Hepatocyte (in vitro differentiated cells): ENCODE measurements around the gene POLR3H. TPM values are rescaled to one million over a fixed set of nuclear protein-coding genes. Genes with fewer than 3 reads are reported as not detected.
A peak's percentile ranks its signal among the peaks of the same experiment; 100 is the strongest.

ENCODE experiments used
- DNase-seq: peaks from one replicate; pipeline ENCODE4 v3.0.0-alpha.2; 2016; ENCODE audit warnings: low spot score
- H2AFZ ChIP-seq: fragments of 200-600 bp; sonication (generic); 2 replicates; pipeline ENCODE4 v1.6.0; 2016; ENCODE audit warnings: antibody characterized with exemption, mild to moderate bottlenecking
- H3K27ac ChIP-seq: fragments of 200-600 bp; sonication (generic); 2 replicates; pipeline ENCODE4 v1.5.1; 2016; ENCODE audit warnings: mild to moderate bottlenecking
- H3K27me3 ChIP-seq: fragments of 200-600 bp; sonication (generic); 2 replicates; pipeline ENCODE4 v1.6.1; 2016
- H3K36me3 ChIP-seq: fragments of 200-600 bp; sonication (generic); replicated peaks from 2 replicates; pipeline ENCODE4 v1.5.1; 2016; ENCODE audit warnings: low read depth; ENCODE audit not compliant: insufficient read depth
- H3K4me1 ChIP-seq: fragments of 200-600 bp; sonication (generic); 2 replicates; pipeline ENCODE4 v1.5.1; 2016; ENCODE audit warnings: mild to moderate bottlenecking, moderate library complexity; ENCODE audit not compliant: insufficient read depth
- H3K4me2 ChIP-seq: fragments of 200-600 bp; sonication (generic); 2 replicates; pipeline ENCODE4 v1.6.0; 2016
- H3K4me3 ChIP-seq: fragments of 200-600 bp; sonication (generic); 2 replicates; pipeline ENCODE4 v1.5.1; 2016; ENCODE audit warnings: mild to moderate bottlenecking
- H3K79me2 ChIP-seq: fragments of 200-600 bp; sonication (generic); 2 replicates; pipeline ENCODE4 v1.6.0; 2017; ENCODE audit warnings: mild to moderate bottlenecking
- H3K9me2 ChIP-seq: fragments of 200-600 bp; sonication (generic); replicated peaks from 2 replicates; pipeline ENCODE4 v1.6.0; 2017; ENCODE audit warnings: mild to moderate bottlenecking; ENCODE audit not compliant: insufficient read depth
- H3K9me3 ChIP-seq: fragments of 200-600 bp; sonication (generic); 2 replicates; pipeline ENCODE4 v1.5.1; 2016; ENCODE audit warnings: low read depth, mild to moderate bottlenecking
- H4K20me1 ChIP-seq: fragments of 200-600 bp; sonication (generic); 2 replicates; pipeline ENCODE4 v1.6.0; 2016; ENCODE audit warnings: mild to moderate bottlenecking; ENCODE audit not compliant: insufficient read depth, poor library complexity, severe bottlenecking
- CTCF ChIP-seq: fragments of 200-600 bp; sonication (generic); IDR thresholded peaks from 2 replicates; pipeline ENCODE4 v1.5.1; 2016; ENCODE audit warnings: antibody characterized with exemption, mild to moderate bottlenecking; ENCODE audit not compliant: poor library complexity
- EZH2 ChIP-seq: fragments of 200-600 bp; sonication (generic); IDR thresholded peaks from 2 replicates; pipeline ENCODE4 v1.6.1; 2016; ENCODE audit warnings: antibody characterized with exemption, mild to moderate bottlenecking, borderline replicate concordance
- EZH2phosphoT487 ChIP-seq: fragments of 200-600 bp; sonication (generic); IDR thresholded peaks from one replicate; pipeline ENCODE4 v1.6.1; 2018; ENCODE audit warnings: antibody characterized with exemption, mild to moderate bottlenecking, low read depth, moderate library complexity; ENCODE audit not compliant: unreplicated experiment, severe bottlenecking
- WGBS: methylation state at CpG from one replicate; pipeline ENCODE4 v1.1.6; 2016; ENCODE audit warnings: low lambda C conversion rate; ENCODE audit errors: missing lambda C conversion rate; 5-methylcytosine and 5-hydroxymethylcytosine counted together
- polyA plus RNA-seq: library from polyadenylated mRNA; unstranded; fragments of >200 nt; fragmentation: Nextera tagmentation; extraction: Ambion mirVana; gene quantifications from 2 replicates; pipeline ENCODE4 v1.2.1, GENCODE V29; 2016
- total RNA-seq: library from RNA; depleted of rRNA; stranded (reverse); fragments of >200 nt; gene quantifications from 2 replicates; pipeline ENCODE4 v1.2.3, GENCODE V29; 2014

The POLR3H gene
- total and polyA plus RNA-seq, 2 experiments from 2014 or later: 14.5 to 41.1 TPM

GRCh38 chr22:41511521-41511968 is 32.7 kb downstream of the POLR3H start:
- no peak overlapping the region for H2AFZ ChIP-seq
- no peaks in the 10 kb centered on the region for H3K27me3 ChIP-seq
- no peak overlapping the region for H3K27ac ChIP-seq
- peaks cover 4% of the 10 kb centered on the region for H3K79me2 ChIP-seq
- H3K36me3 ChIP-seq: no peaks in the 10 kb centered on the region
- DNase-seq: no peak
- H3K9me3 ChIP-seq: no peaks in the 10 kb centered on the region
- H3K4me3 ChIP-seq: no peak overlapping the region
- no peaks in the 10 kb centered on the region for H3K9me2 ChIP-seq
- WGBS: 90% methylated on average over 2 of the region's 2 CpGs
- H3K4me2 ChIP-seq: no peak overlapping the region
- TF ChIP-seq EZH2phosphoT487 (no peak), CTCF (no peak), EZH2 (no peak)
- peaks cover 2% of the 10 kb centered on the region for H4K20me1 ChIP-seq
- H3K4me1 ChIP-seq: peaks cover 16% of the 10 kb centered on the region

- Histone ChIP-seq H3K9me3 (no peaks in the 10 kb centered on the region), H3K4me3 (no peak overlapping the region), H2AFZ (no peak overlapping the region), H3K27me3 (no peaks in the 10 kb centered on the region), H4K20me1 (peaks cover 2% of the 10 kb centered on the region), H3K4me1 (peaks cover 13% of the 10 kb centered on the region), H3K27ac (no peak overlapping the region), H3K36me3 (no peaks in the 10 kb centered on the region), H3K9me2 (no peaks in the 10 kb centered on the region), H3K79me2 (peaks cover 23% of the 10 kb centered on the region), H3K4me2 (no peak overlapping the region)
- 87% methylated on average over 12 of the region's 12 CpGs for WGBS
- no peak for TF ChIP-seq EZH2phosphoT487
- peak; percentile 3 for TF ChIP-seq CTCF
- DNase-seq: no peak
Observed at GRCh38 chr22:41508770-41509170, 35.5 kb downstream of the POLR3H start.

GRCh38 chr22:41507330-41508063 is 36.8 kb downstream of the POLR3H start:
- H3K9me2 ChIP-seq: no peaks in the 10 kb centered on the region
- no peaks in the 10 kb centered on the region for H3K27me3 ChIP-seq
- peaks cover 2% of the 10 kb centered on the region for H4K20me1 ChIP-seq
- 96% methylated on average over 23 of the region's 23 CpGs for WGBS
- no peak overlapping the region for H3K27ac ChIP-seq
- H3K9me3 ChIP-seq: no peaks in the 10 kb centered on the region
- no peak overlapping the region for H3K4me3 ChIP-seq
- no peak for DNase-seq
- H3K36me3 ChIP-seq: no peaks in the 10 kb centered on the region
- H2AFZ ChIP-seq: no peak overlapping the region
- H3K4me2 ChIP-seq: no peak overlapping the region
- peaks cover 23% of the 10 kb centered on the region for H3K79me2 ChIP-seq
- peaks cover 2% of the 10 kb centered on the region for H3K4me1 ChIP-seq
- no peak for TF ChIP-seq EZH2phosphoT487
- TF ChIP-seq CTCF: no peak
- TF ChIP-seq EZH2: no peak
